NCI-H2081 treated with DMSO at 0.1 percent for 48 hours (cell line): ENCODE measurements around the gene OR1I1.
A peak's percentile ranks its signal among the peaks of the same experiment; 100 is the strongest.

Experiments used
- DNase-seq: peaks from one replicate; lab custom pipeline; 2025; lab: John Stamatoyannopoulos, UW

Gene OR1I1

GRCh38 chr19:15118789-15119494, 36.9 kb downstream of the OR1I1 start:
- no peak for DNase-seq

- DNase-seq: no peak
These were observed 38.4 kb downstream of the OR1I1 start for GRCh38 chr19:15120135-15121026.

- DNase-seq: no peak
These were observed 40.5 kb downstream of the OR1I1 start for GRCh38 chr19:15122331-15123030.

GRCh38 chr19:15123031-15123890, 41.2 kb downstream of the OR1I1 start:
- DNase-seq: no peak

- DNase-seq: no peak
These were observed 41.9 kb downstream of the OR1I1 start for GRCh38 chr19:15123900-15124299.

GRCh38 chr19:15124572-15125231, 42.7 kb downstream of the OR1I1 start:
- DNase-seq: no peak

- DNase-seq: peak; percentile 89
These were observed 43.4 kb downstream of the OR1I1 start for GRCh38 chr19:15125232-15126067.

- DNase-seq: no peak
These were observed 44.3 kb downstream of the OR1I1 start for GRCh38 chr19:15126131-15126910.

GRCh38 chr19:15128162-15128770, 46.3 kb downstream of the OR1I1 start:
- DNase-seq: no peak

- DNase-seq: no peak
These were observed 48.0 kb downstream of the OR1I1 start for GRCh38 chr19:15129856-15130585.

- DNase-seq: no peak
These were observed 54.4 kb downstream of the OR1I1 start for GRCh38 chr19:15136234-15136954.

GRCh38 chr19:15137777-15138176, 55.8 kb downstream of the OR1I1 start:
- no peak for DNase-seq

- DNase-seq: no peak
These were observed 56.4 kb downstream of the OR1I1 start for GRCh38 chr19:15138427-15138826.

GRCh38 chr19:15141143-15141542, 59.1 kb downstream of the OR1I1 start:
- DNase-seq: no peak

GRCh38 chr19:15142313-15142712, 60.3 kb downstream of the OR1I1 start:
- DNase-seq: no peak
